GM21576 (cell line): Measurements from ENCODE around the gene ADK.
"Not testable (repeated sequence)": the region's sequence is repeated elsewhere in the genome, so short reads cannot be mapped to it uniquely, and the experiment has no call there.

ENCODE experiments used
- ATAC-seq: cut with Tn5 transposase; IDR thresholded peaks from one replicate; pipeline ENCODE4 v1.9.1; 2021; ENCODE audit warnings: mild to moderate bottlenecking, moderate library complexity; ENCODE audit not compliant: unreplicated experiment

ADK gene

DNA sequence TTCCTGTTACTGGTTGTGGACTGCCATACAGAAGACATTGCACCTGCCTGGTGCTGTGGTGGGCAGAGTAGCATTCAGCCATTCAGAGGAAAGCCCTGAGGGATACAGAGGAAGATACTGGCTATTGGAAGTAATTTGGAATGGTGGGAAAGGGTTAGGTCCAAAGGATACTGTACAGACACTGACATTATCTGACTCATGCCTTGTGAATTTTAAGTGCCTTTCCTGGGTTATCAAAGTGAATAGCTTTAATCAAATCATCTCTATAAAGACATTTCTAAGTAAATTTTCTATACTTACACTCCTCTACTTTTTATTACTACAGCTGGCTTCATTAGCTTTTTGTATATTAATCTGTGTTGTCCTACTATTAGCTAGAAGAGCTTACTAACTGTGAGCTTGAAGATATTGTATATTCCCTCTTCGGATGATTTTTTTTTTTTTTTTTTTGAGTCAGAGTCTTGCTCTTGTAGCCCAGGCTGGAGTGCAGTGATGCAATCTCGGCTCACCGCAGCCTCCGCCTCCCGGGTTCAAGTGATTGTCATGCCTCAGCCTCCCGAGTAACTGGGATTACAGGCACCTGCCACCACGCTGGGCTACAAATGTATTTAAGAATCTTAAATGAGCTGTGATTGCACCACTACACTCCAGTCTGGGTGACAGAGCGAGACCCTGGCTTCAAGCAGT lies 186.5 kb downstream of the ADK start:
- ATAC-seq = no peak

DNA sequence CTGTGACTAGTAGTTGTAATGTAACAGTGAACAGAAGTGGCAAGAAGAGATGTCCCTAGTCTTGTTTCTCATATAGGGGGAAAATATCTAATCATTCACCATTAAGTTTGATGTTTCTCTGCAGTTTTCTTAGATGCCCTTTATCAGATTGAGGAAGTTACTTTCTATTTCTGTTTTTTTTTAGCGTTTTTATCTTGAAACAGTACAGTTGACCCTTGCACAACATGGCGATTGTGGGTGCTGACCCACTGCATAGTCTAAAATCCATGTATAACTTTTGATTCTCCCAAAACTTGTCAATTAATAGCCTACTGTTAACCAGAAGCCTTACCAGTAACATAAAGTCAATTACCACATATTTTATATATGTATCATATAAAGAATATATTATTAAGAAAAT lies 192.0 kb downstream of the ADK start:
- ATAC-seq = no peak

GRCh38 chr10:74343804-74344203 lies 192.8 kb downstream of the ADK start:
- ATAC-seq = no peak

DNA sequence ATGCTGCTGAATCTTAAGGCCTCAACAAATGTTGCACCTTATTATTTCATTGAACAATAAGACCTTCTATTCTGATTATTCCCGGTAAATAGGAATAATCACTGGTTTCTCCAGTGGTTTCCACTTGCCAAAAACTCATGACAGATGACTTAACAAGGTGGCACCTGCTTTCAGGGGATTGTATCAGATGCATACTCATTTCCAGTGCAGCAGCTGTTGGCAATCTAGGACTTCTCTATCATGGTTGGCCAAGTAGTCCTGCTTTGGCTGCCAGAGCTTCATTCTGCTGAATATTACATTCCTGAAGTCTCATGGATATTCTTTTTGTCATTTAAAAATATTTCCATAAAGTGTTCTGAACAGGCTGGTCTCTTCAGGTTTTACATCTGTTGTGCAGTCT lies 193.3 kb downstream of the ADK start:
- no peak for ATAC-seq

DNA sequence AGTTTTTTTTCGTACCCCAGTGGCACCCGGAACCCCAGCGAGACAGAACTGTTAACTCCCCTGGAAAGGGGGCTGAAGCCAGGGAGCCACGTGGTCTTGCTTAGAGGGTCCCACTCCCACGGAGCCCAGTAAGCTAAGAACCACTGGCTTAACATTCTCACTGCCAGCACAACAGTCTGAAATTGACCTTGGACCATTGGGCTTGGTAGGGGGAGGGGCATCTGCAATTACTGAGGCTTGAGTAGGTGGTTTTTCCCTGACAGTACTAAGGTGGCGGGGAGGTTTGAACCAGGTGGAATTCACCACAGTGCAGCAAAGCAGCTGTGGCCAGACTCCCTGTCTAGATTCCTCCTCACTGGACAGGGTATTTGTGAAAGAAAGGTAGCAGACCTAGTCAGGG lies 196.5 kb downstream of the ADK start:
- ATAC-seq = no peak

DNA sequence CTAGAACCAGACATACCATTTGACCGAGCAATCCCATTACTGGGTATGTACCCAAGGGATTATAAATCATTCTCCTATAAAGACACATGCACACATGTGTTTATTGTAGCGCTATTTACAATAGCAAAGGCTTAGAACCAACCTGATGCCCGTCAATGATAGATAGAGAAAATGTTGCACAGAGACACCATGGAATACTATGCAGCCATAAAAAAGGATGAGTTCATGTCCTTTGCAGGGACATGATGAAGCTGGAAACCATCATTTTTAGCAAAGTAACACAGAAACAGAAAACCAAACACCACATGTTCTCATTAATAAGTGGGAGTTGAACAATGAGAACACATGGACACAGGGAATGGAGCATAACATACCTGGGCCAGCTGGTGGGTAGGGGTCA lies 202.0 kb downstream of the ADK start:
- not testable (repeated sequence) for ATAC-seq

DNA sequence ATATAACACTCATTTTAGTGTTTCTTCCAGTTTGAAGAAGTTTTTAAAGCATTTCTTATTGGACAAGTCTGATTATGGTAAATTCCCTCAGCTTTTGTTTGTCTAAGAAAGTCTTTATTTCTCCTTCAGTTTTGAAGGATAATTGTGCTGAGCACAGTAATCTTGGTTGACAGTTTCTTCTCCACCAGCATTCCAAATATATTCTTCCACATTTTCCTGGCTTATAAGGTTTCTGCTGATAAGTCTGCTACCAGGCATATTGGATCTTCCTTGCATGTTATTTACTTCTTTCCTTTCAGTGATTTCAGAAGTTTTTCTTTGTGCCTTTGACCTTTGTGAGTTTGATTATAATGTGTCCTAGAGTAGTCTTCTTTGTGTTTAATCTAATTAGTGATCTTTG lies 210.7 kb downstream of the ADK start:
- no peak for ATAC-seq

GRCh38 chr10:74363727-74364126 lies 212.7 kb downstream of the ADK start:
- no peak for ATAC-seq

- ATAC-seq = no peak
These were observed 214.1 kb downstream of the ADK start for GRCh38 chr10:74365109-74365508.

DNA sequence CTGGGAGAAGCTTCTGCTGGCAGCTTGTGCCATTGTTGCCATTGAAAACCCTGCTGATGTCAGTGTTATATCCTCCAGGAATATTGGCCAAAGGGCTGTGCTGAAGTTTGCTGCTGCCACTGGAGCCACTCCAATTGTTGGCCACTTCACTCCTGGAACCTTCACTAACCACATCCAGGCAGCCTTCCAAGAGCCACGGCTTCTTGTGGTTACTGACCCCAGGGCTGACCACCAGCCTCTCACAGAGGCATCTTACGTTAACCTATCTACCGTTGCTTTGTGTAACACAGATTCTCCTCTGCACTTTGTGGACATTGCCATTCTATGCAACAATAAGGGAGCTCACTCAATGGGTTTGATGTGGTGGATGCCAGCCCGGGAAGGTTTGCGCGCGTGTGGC lies 220.7 kb downstream of the ADK start:
- no peak for ATAC-seq

GRCh38 chr10:74373059-74373458 lies 222.0 kb downstream of the ADK start:
- ATAC-seq = no peak

- no peak for ATAC-seq
These were observed 226.5 kb downstream of the ADK start for GRCh38 chr10:74377476-74377875.

DNA sequence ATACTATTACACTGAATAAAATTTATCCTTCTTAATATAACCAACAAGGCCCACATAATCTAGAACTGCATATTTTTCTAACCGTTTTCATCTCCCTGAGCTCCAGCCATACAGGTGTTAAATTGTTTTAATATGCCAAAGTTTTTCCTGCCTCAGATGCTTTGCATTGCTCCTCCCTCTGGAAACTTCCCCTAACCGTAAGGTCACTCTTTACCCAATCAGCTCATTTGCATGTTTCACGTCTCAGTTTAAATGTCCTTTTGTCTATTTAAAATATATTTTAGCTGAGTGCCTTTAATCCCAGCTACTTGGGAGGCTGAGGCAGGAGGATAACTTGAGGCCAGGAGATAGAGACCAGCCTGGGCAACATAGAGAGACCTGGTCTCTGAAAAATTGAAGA lies 228.5 kb downstream of the ADK start:
- ATAC-seq = no peak

GRCh38 chr10:74380795-74381194 lies 229.8 kb downstream of the ADK start:
- ATAC-seq = no peak

DNA sequence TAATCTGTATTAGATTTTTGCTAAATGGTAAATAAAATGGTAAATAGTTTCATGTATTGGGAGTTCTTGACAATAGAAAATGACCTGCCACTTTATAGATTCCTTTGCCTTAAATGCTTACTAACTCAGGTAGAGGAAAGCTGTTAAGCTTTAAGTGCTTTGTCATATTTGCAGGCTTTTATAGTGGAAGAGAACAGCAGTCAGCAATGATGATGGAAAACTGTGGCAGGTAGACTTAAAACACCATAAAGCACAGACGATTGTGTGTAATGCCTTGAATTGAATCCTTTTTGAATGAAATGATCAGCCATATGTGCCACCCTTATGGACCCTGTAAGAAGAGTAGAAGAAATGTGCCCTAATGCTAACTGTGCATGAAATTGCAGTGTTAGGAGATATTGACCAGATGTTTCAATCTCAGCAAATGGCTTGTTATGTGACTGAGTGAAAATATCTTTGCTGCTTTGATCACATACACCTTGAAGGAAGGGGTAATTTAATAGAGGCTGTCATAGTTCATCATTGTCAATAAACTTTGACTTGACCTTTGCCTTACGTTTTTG lies 230.4 kb downstream of the ADK start:
- no peak for ATAC-seq

DNA sequence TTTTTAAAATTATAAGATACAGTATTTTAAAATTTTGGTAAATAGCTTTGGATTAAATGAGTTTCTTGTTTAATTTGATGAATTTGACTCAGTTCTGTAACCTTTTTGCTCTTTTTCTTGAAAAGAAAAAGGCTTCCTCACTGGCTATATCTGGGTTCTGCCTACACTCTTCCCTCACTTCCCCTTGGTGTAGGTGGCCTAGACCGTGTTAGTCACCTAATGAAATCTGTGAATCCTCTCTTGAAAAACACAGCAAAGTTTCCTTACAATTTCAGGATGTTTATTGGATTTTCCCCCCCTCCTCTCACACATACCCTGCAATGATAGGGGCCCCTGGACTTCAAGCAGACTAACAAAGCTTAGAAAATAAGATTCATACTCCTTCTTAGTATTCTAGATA lies 231.6 kb downstream of the ADK start:
- ATAC-seq = no peak

DNA sequence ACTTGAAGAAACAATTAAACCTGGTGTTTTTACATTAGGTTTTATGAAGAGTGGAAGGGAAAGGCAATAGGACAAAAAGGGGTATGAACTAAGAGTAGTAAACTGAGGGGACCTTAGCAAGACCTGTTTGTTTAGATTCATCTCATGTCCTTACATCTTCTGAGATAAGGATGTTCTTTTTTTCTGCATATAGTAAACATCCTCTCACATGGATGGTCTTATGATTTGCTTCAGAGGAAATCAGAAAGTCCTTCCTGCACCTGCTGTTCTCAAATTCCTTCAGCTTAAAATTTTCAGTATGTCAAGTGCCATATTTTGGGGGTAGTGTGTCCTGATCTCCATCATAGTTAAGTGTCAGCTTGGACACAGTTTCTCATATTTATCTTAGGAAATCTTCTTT lies 232.6 kb downstream of the ADK start:
- ATAC-seq = no peak

GRCh38 chr10:74384615-74385183 lies 233.7 kb downstream of the ADK start:
- no peak for ATAC-seq

DNA sequence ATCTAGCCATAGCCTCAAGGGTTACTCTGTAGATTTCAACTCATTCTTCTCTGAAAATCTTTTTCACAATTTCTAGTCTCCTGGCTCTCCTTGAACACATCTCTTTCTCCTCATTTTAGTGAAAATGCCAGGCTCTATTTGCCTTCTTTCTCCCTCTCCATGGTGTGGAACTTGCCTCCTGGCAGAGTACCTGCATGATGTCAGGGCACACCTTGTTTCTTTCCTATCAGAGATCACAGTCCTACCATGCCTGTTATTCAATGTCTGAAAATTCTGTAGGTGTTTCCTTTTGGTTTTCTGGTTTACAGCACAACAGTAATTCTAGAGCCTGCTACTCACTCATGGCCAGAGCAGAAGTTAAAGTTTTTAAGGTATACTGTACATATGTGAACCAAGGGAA lies 237.8 kb downstream of the ADK start:
- no peak for ATAC-seq

GRCh38 chr10:74391786-74392185 lies 240.8 kb downstream of the ADK start:
- ATAC-seq = no peak

DNA sequence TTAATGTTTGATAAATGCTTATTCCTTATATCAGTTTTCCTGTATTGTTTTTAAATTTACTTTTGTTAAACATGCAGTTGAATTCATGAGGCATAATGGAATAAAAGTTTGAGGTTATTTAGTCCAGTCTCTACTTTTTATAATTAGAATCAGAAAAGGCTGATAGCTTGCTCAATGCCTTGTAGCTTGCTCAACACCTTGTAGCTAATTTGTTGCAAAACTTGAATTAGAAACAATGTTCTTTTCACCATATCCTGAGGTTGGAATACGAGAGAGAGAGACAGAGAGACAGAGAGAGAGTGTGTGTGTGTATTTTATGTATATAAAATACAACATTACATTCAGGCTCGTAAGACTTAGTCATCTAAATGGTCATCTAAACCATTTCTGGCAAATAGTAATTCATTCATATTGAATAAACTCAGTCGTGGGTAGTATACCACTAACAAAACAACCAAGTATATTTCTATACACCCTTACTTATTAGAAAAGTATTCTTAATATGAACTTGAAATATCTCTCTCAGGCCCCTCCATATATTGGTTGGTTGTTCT lies 243.5 kb downstream of the ADK start:
- ATAC-seq = no peak

DNA sequence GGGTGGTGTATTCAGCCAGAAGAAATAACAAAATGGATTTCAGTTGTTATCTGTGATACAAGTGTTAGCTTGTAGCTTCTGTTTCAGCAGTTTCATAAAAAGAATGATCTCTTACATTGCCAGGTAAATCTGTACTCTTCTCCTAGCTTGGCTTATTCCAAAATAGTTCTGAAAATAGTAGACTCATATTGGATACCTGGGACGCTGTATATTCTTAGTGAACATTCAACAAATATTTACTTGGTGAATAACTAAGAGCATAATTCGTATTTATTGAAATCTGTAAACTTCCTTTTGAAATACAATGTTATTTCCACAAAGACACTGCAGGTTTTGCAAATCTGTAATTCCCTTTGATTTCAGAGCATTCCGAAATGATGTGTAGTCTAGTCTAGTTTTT lies 249.2 kb downstream of the ADK start:
- ATAC-seq = no peak
